ENCODE data around the gene CCDC86. TPM values are rescaled to one million over a fixed set of nuclear protein-coding genes. Genes with fewer than 3 reads are reported as not detected.

The CCDC86 gene
- polyA plus RNA-seq, 1 of the 3 experiments (the other 2 are of a cell fraction) = 34.7 TPM

GRCh38 chr11:60813324-60813723 lies 28.6 kb upstream of the CCDC86 start:
- H3K9me2 ChIP-seq = no peaks in the 10 kb centered on the region
- H3K79me2 ChIP-seq (ENCODE audit: insufficient read depth) = no peaks in the 10 kb centered on the region
- no peak for DNase-seq
- no peak overlapping the region for H3K4me3 ChIP-seq (ENCODE audit: low read depth in 2 of 2, low read length in 1 of 2)
- ChIA-PET CTCF (interaction anchor here (0.9 to 2.0 kb wide), 3 partner anchors 10 to 86 kb away, joined by 3 to 7 read pairs (median 4); no protein-coding TSS in a partner anchor), POLR2A (no interaction called here)
- no peak overlapping the region for H3K4me2 ChIP-seq
- TF ChIP-seq RXRA (IDR thresholded peaks at IDR 0.05; ENCODE audit: borderline replicate concordance, low read depth) = no peak
- no peak for TF ChIP-seq USF1 (IDR thresholded peaks at IDR 0.05; ENCODE audit: borderline replicate concordance, low read depth)
- TF ChIP-seq SMC3 (IDR thresholded peaks at IDR 0.05; ENCODE audit: low read depth, low read length) = no peak
- TF ChIP-seq EZH2phosphoT487 (IDR thresholded peaks at IDR 0.05; ENCODE audit: borderline replicate concordance, low read depth) = no peak
- no peak for TF ChIP-seq TEAD4 (IDR thresholded peaks at IDR 0.05; ENCODE audit: borderline replicate concordance, insufficient read depth)
- no peak for TF ChIP-seq RAD21 (IDR thresholded peaks at IDR 0.05; ENCODE audit: low read length)
- H3K27me3 ChIP-seq (ENCODE audit: insufficient read depth) = no peaks in the 10 kb centered on the region; the same call in 1 of the 2 replicates
- no peaks in the 10 kb centered on the region for H3K4me1 ChIP-seq (ENCODE audit: control insufficient read depth in 1 of 2, insufficient read depth in 2 of 2, low read depth in 1 of 2, low read length in 1 of 2)
- H3K9ac ChIP-seq = no peak overlapping the region
- H2AFZ ChIP-seq (ENCODE audit: low read depth) = no peak overlapping the region
- no peaks in the 10 kb centered on the region for H3K36me3 ChIP-seq (replicated peaks in 1 of 2; ENCODE audit: control insufficient read depth in 1 of 2, insufficient read depth in 2 of 2, low read length in 1 of 2)
- no peaks in the 10 kb centered on the region for H4K20me1 ChIP-seq (ENCODE audit: insufficient read depth)
- WGBS (ENCODE audit: low lambda C conversion rate) = 13% methylated on average over 1 of the region's 1 CpG
- no peak overlapping the region for H3K27ac ChIP-seq (ENCODE audit: low read depth in 2 of 2, low read length in 1 of 2)
- no peaks in the 10 kb centered on the region; the same call in 1 of the 2 replicates for H3K9me3 ChIP-seq
- no peaks in the 10 kb centered on the region for H3F3A ChIP-seq (replicated peaks; ENCODE audit: insufficient read depth)

DNA sequence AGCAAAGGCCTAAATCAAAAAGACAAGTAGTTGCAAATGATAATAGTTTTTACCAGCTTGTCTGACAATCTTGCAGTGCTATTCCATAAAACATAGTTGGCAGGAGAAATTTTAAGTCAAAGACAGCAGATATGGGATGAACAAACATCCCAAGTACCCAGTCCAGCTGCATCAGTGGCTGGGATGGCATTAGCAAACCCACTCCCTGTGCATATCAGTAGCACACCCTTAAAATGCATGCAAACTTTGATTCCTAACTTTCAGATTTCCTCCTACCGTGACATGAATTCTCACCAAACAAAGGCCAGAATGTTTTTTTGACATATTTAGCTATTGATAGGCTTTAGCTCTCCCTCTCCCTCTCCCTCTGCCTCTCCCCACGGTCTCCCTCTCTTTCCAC lies 27.8 kb upstream of the CCDC86 start:
- Histone ChIP-seq H2AFZ (ENCODE audit: low read depth) (no peak overlapping the region), H3K36me3 (replicated peaks in 1 of 2; ENCODE audit: control insufficient read depth in 1 of 2, insufficient read depth in 2 of 2, low read length in 1 of 2) (no peaks in the 10 kb centered on the region), H3K4me3 (ENCODE audit: low read depth in 2 of 2, low read length in 1 of 2) (no peak overlapping the region), H3K27me3 (ENCODE audit: insufficient read depth) (no peaks in the 10 kb centered on the region; the same call in 1 of the 2 replicates), H3K79me2 (ENCODE audit: insufficient read depth) (no peaks in the 10 kb centered on the region), H3K27ac (ENCODE audit: low read depth in 2 of 2, low read length in 1 of 2) (no peak overlapping the region), H3K9ac (no peak overlapping the region), H3K4me1 (ENCODE audit: control insufficient read depth in 1 of 2, insufficient read depth in 2 of 2, low read depth in 1 of 2, low read length in 1 of 2) (no peaks in the 10 kb centered on the region), H3K9me2 (no peaks in the 10 kb centered on the region), H3F3A (replicated peaks; ENCODE audit: insufficient read depth) (no peaks in the 10 kb centered on the region), H3K9me3 (no peaks in the 10 kb centered on the region; the same call in 1 of the 2 replicates), H3K4me2 (no peak overlapping the region), H4K20me1 (ENCODE audit: insufficient read depth) (no peaks in the 10 kb centered on the region)
- POLR2A ChIA-PET = no interaction called here
- CTCF ChIA-PET = interaction anchor here (1.6 to 2.0 kb wide), 2 partner anchors 11 to 17 kb away, joined by 3 to 7 read pairs; no protein-coding TSS in a partner anchor
- 31% methylated on average over 2 of the region's 2 CpGs for WGBS (ENCODE audit: low lambda C conversion rate)
- no peak for DNase-seq
- no peak for TF ChIP-seq MXI1 (IDR thresholded peaks at IDR 0.05; ENCODE audit: low read depth, low read length)
- TF ChIP-seq RAD21 (IDR thresholded peaks at IDR 0.05; ENCODE audit: low read length) = no peak
- TF ChIP-seq TEAD4 (IDR thresholded peaks at IDR 0.05; ENCODE audit: borderline replicate concordance, insufficient read depth) = no peak
- no peak for TF ChIP-seq FOXM1 (IDR thresholded peaks at IDR 0.05; ENCODE audit: low read depth)
- no peak for TF ChIP-seq RCOR1 (IDR thresholded peaks at IDR 0.05; ENCODE audit: low read length)
- no peak for TF ChIP-seq NRF1 (IDR thresholded peaks at IDR 0.05; ENCODE audit: low read depth, low read length)
- TF ChIP-seq NFIC (IDR thresholded peaks at IDR 0.05; ENCODE audit: borderline replicate concordance) = no peak
- TF ChIP-seq RFX5 (IDR thresholded peaks at IDR 0.05; ENCODE audit: low read length) = no peak
- TF ChIP-seq YY1 (IDR thresholded peaks at IDR 0.05; ENCODE audit: low read depth) = no peak
- TF ChIP-seq, protein P1, sequence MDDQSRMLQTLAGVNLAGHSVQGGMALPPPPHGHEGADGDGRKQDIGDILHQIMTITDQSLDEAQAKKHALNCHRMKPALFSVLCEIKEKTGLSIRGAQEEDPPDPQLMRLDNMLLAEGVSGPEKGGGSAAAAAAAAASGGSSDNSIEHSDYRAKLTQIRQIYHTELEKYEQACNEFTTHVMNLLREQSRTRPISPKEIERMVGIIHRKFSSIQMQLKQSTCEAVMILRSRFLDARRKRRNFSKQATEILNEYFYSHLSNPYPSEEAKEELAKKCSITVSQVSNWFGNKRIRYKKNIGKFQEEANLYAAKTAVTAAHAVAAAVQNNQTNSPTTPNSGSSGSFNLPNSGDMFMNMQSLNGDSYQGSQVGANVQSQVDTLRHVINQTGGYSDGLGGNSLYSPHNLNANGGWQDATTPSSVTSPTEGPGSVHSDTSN (IDR thresholded peaks at IDR 0.05) = no peak
- TF ChIP-seq, protein P2, sequence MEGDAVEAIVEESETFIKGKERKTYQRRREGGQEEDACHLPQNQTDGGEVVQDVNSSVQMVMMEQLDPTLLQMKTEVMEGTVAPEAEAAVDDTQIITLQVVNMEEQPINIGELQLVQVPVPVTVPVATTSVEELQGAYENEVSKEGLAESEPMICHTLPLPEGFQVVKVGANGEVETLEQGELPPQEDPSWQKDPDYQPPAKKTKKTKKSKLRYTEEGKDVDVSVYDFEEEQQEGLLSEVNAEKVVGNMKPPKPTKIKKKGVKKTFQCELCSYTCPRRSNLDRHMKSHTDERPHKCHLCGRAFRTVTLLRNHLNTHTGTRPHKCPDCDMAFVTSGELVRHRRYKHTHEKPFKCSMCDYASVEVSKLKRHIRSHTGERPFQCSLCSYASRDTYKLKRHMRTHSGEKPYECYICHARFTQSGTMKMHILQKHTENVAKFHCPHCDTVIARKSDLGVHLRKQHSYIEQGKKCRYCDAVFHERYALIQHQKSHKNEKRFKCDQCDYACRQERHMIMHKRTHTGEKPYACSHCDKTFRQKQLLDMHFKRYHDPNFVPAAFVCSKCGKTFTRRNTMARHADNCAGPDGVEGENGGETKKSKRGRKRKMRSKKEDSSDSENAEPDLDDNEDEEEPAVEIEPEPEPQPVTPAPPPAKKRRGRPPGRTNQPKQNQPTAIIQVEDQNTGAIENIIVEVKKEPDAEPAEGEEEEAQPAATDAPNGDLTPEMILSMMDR (IDR thresholded peaks at IDR 0.05) = no peak
- TF ChIP-seq USF2 (IDR thresholded peaks at IDR 0.05; ENCODE audit: borderline replicate concordance, low read depth, low read length) = no peak
- TF ChIP-seq, protein P3, sequence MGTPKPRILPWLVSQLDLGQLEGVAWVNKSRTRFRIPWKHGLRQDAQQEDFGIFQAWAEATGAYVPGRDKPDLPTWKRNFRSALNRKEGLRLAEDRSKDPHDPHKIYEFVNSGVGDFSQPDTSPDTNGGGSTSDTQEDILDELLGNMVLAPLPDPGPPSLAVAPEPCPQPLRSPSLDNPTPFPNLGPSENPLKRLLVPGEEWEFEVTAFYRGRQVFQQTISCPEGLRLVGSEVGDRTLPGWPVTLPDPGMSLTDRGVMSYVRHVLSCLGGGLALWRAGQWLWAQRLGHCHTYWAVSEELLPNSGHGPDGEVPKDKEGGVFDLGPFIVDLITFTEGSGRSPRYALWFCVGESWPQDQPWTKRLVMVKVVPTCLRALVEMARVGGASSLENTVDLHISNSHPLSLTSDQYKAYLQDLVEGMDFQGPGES (IDR thresholded peaks at IDR 0.05; ENCODE audit: low read depth, low read length) = no peak
- no peak for TF ChIP-seq MEF2A (IDR thresholded peaks at IDR 0.05; ENCODE audit: borderline replicate concordance, low read depth)
- TF ChIP-seq JUND (IDR thresholded peaks at IDR 0.05) = no peak
- TF ChIP-seq SIN3A (IDR thresholded peaks at IDR 0.05; ENCODE audit: borderline replicate concordance, low read depth, low read length) = no peak
- TF ChIP-seq POLR2AphosphoS5 (IDR thresholded peaks at IDR 0.05; ENCODE audit: low read depth, low read length) = no peak

Measured in SK-N-SH (cell line).